NCI-H1092 treated with DMSO at 0.1 percent for 48 hours (cell line): ENCODE data around the gene AGPS.
"Not testable (repeated sequence)": the region's sequence is repeated elsewhere in the genome, so short reads cannot be mapped to it uniquely, and the experiment has no call there.

Source experiments
- DNase-seq: peaks from one replicate; lab custom pipeline; 2025; lab: John Stamatoyannopoulos, UW

Gene AGPS

GRCh38 chr2:177422271-177422670 is 29.7 kb downstream of the AGPS start:
- no peak for DNase-seq

GRCh38 chr2:177424120-177424519 is 31.5 kb downstream of the AGPS start:
- not testable (repeated sequence) for DNase-seq

- DNase-seq = not testable (repeated sequence)
Measured at GRCh38 chr2:177424620-177425019, 32.0 kb downstream of the AGPS start.

- no peak for DNase-seq
Measured at GRCh38 chr2:177427316-177427715, 34.7 kb downstream of the AGPS start.

- DNase-seq = not testable (repeated sequence)
Measured at GRCh38 chr2:177427936-177428335, 35.4 kb downstream of the AGPS start.

- DNase-seq = no peak
Measured at GRCh38 chr2:177429688-177430325, 37.2 kb downstream of the AGPS start.

- DNase-seq = no peak
Measured at GRCh38 chr2:177430411-177430810, 37.8 kb downstream of the AGPS start.

GRCh38 chr2:177431111-177431725 is 38.6 kb downstream of the AGPS start:
- not testable (repeated sequence) for DNase-seq

GRCh38 chr2:177432703-177433102 is 40.1 kb downstream of the AGPS start:
- no peak for DNase-seq

- no peak for DNase-seq
Measured at GRCh38 chr2:177433402-177433801, 40.8 kb downstream of the AGPS start.

- no peak for DNase-seq
Measured at GRCh38 chr2:177434475-177434874, 41.9 kb downstream of the AGPS start.

- DNase-seq = no peak
Measured at GRCh38 chr2:177445200-177445599, 52.6 kb downstream of the AGPS start.

GRCh38 chr2:177448031-177448430 is 55.5 kb downstream of the AGPS start:
- DNase-seq = no peak

GRCh38 chr2:177449159-177449558 is 56.6 kb downstream of the AGPS start:
- DNase-seq = no peak

GRCh38 chr2:177455187-177455586 is 62.6 kb downstream of the AGPS start:
- no peak for DNase-seq

- DNase-seq = not testable (repeated sequence)
Measured at GRCh38 chr2:177459756-177460155, 67.2 kb downstream of the AGPS start.

GRCh38 chr2:177460973-177461585 is 68.5 kb downstream of the AGPS start:
- no peak for DNase-seq

- no peak for DNase-seq
Measured at GRCh38 chr2:177464549-177464948, 72.0 kb downstream of the AGPS start.

GRCh38 chr2:177465400-177466138 is 73.0 kb downstream of the AGPS start:
- no peak for DNase-seq

- DNase-seq = no peak
Measured at GRCh38 chr2:177466337-177467195, 74.0 kb downstream of the AGPS start.

- no peak for DNase-seq
Measured at GRCh38 chr2:177467646-177468045, 75.1 kb downstream of the AGPS start.

- no peak for DNase-seq
Measured at GRCh38 chr2:177471990-177472389, 79.4 kb downstream of the AGPS start.
